ENCODE measurements around the gene RFXANK.

- TF ChIP-seq CTCF (IDR thresholded peaks at IDR 0.05; ENCODE audit: low read depth, low read length) (no peak), EZH2phosphoT487 (IDR thresholded peaks at IDR 0.05; ENCODE audit: low read depth) (no peak)
These were observed 44.1 kb downstream of the RFXANK start for GRCh38 chr19:19236173-19236572.

Measured in OCI-LY3 (cell line).